Fibroblast of skin of left quadriceps (primary cell): ENCODE measurements around the gene A2ML1.
A peak's percentile ranks its signal among the peaks of the same experiment; 100 is the strongest.
"Not testable (repeated sequence)": the region's sequence is repeated elsewhere in the genome, so short reads cannot be mapped to it uniquely, and the experiment has no call there.

Experiments
- DNase-seq, 2 experiments: peaks; one replicate each; pipeline ENCODE4 v3.0.0-alpha.2; 2013; ENCODE audit warnings: low read depth in 2 of 2

A2ML1 gene

DNA sequence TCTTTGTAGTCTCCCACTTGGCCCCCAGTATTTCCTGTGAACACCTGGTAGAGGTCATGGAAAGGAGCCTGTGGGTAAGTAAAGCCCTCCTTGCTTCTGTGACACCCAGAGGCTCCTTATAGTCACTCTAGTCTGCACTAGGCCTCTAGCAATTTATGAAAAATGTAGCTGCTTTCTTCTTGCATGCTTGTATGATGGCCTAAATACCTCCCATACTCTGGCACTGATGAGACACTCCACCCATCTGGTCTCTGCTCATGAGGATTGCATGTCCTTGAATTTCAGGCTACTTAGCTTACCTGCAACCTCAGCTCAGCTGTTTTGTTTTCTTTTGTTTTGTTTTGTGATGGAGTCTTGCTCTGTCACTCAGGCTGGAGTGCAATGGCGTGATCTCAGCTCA lies 4.6 kb upstream of the A2ML1 start:
- DNase-seq, result no peak

DNA sequence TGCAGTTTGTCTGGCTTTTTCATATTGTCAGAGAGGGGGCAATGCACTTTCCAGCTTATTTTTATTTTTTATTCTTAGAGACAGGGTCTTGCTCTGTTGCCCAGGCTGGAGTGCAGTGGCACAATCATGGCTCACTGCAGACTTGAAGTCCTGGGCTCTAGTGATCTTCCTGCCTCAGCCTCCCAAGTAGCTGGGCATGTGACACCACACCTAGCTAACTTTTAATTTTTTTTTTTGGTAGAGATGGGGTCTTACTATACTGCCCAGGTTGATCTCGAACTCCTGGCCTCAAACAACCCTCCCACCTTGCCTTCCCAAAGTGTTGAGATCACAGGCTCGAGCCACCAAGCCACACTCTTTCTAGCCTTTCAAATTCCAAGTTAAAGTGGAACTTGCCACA lies 3.9 kb upstream of the A2ML1 start:
- DNase-seq, result no peak

DNA sequence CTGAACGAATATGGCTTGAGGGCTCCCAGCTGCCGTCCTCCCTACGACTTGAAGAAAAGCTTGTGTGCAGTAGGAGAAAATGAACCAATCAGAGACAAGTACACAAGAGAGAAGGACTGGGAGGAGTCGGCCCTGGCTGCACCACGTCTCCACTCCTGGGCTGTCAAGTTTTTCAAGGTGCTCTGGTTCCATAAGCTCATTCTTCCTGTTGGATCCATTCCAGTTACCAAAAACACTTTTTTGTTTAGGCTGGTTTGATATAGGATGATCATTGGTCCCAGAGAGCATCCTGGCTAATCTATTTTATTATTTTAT lies 2.8 kb upstream of the A2ML1 start:
- no peak for DNase-seq

DNA sequence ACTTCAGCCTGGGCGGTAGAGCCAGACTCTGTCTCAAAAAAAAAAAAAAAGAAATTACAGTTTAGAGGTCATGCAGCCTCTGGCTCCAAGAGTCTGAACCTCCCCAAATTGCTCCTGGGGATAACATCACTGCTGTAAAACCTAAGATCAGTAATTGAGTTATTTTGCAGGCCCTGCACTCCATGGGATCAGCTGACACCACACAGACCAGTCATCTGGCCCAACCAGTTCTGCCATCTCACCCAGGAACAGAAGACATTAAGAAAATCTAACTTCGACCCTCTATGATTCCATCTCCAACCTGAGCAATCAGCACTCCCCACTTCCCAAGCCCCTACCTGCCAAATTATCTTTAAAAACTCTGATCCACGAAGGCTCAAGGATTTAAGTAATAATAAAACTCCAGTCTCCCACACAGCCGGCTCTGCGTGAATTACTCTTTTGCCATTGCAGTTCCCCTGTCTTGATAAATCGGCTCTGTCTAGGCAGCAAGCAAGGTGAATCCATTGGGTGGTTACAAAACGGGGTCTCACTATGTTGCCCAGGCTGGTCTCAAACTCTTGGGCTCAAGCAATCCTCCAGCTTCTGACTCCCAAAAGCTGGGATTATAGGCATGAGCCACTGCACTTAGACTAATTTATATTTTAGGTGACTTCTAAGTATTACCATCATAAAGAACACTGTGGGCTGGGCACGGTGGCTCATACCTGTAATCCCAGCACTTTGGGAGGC lies 1.6 kb upstream of the A2ML1 start:
- DNase-seq, result not testable (repeated sequence)

DNA sequence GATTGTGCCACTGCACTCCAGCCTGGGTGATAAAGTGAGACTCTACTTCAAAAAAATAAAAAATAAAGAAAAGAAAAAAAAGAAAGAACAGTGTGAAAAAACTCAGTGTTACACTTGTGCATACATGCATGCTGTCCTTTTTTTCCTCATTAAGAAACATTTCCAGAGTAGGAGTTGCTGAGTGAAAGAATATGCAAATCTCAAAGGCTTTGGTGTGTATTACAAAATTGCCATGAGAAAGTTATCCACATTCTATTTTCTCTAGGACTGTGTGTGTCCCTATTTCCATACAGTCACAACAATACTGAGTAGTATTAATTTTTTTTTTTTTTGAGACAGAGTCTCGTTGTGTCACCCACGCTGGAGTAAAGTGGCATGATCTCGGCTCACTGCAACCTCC lies 830 bp upstream of the A2ML1 start:
- no peak for DNase-seq

DNA sequence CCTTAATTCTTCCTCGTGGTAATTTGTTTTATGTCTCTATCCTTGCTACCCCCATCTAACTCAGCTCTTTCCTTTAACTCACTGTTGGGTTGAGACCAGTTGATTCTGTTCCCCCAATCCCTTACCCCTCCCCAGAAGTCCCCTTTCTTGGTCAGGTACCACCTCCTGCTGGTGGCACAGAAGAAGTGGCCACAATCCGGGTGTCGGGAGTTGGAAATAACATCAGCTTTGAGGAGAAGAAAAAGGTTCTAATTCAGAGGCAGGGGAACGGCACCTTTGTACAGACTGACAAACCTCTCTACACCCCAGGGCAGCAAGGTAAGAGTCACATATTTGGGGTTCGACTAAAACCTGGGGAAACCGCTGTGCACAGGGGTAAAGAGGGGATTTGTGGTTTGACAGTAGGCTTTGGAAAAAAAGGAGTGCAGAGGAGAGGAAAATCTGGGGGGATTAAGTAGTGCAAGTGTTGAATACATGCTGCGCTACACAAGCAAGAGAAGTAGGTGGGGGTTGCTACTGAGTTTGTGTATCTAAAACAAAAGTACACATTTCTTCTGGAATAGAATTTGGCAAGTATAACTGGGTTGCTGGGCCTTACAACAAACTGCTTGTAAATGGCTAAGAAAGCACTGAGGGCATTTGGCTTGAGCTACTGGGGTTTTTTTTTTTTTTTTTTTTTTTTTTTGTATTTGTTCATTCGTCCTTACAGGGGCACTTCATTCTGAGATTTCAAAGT lies 1.3 kb downstream of the A2ML1 start:
- peak; percentile 1 to 2 for DNase-seq

DNA sequence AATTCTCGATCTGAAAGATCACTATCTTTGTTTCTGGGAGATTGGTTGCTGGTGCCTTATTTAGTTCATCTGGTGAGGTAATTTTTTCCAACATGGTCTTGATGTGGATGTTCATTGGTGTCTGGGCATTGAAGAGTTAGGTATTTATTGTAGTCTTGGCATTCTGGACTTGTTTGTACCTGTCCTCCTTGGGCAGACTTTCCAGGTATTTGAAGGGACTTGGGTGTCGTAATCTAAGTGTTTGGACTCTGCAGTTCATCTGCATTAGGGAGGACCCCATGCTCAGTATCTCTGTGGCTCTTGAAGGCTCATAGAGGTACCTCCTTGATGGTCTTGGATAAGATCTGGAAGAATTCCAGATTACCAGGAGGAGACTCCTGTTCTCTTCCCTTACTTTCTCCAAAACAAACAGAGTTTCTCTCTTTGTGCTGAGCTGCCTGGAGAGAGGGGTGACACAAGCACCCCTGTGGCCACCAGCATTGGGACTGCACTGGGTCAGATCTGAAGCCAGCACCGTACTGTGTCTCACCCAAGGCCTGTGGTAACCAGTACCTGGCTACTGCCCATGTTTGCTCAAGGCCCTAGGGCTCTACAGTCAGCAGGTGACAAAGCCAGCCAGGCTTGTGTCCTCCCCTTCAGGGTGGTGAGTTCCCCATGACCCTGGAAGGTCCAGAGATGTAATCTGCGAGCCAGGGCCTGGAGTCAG lies 5.3 kb downstream of the A2ML1 start:
- DNase-seq, result no peak

DNA sequence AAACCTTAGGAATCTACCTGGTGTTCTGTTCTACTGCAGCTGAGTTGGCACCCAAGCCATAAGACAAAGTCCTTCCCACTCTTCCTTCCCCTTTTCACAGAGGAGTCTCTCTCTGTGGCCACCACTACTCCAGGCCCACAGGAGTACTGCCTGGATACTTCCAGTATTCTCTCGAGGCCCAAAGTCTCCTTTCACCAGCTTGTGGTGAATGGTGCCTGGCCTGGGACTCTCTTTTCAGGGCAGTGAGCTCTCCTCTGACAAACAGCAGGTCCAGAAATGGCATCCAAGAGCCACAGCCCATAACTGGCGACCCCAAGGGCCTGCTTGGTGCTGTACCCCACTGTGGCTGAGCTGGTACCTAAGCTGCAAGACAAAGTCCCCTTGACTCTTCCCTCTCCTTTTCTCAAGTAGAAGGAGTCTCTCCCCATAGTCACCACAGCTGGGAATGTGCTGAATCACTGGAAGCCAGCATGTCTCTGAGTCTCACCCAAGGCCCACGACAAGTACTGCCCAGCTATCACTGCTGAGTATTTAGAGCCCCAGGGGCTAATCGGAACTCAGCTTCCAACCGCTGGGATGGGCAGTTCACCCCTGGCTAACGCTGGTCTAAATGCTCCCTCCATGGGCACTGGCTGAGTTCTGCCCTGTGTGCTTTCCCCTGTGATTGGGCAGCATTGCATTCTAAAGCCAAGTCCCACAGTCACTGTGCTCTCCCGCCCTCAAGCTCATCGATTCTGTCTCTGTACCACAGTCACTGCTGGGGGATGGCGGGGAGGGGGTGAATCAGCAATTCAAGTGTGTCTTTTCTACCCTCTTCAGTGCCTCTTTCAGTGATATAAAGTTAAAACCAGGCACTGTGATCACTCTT lies 6.1 kb downstream of the A2ML1 start:
- no peak for DNase-seq

DNA sequence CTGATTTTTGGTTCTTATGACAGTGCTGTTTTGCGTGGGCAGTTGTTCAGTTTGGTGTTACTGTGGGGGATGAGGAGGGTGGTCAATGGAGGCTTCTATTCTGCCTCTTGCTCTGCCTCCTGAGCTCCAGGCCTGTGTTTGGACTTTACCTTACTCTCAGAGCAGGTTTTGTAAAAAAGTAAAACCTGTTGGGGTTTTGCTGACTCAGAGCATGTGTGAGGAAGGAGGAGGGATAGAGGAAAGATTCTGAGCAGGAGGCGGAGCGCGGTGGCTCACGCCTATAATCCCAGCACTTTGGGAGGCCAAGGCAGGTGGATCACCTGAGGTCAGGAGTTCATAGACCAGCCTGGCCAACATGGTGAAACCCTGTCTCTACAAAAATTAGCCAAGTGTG lies 6.7 kb downstream of the A2ML1 start:
- no peak for DNase-seq

DNA sequence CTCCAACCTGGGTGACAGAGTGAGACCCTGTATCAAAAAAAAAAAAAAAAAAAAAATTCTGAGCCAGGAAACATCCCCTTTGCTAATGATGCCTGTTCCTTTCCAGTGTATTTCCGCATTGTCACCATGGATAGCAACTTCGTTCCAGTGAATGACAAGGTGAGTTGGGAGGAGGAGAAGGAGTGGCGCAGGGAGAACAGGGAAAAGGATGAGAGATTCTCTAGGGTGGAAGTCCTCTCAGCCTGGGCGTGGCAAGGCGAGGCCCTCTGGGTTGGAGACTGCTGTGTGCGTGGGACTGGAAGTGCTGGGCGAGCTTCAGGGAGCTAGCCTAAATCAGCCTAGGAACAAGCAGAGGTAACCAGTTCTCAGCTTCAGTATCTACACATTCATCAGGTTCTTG lies 7.2 kb downstream of the A2ML1 start:
- no peak for DNase-seq

DNA sequence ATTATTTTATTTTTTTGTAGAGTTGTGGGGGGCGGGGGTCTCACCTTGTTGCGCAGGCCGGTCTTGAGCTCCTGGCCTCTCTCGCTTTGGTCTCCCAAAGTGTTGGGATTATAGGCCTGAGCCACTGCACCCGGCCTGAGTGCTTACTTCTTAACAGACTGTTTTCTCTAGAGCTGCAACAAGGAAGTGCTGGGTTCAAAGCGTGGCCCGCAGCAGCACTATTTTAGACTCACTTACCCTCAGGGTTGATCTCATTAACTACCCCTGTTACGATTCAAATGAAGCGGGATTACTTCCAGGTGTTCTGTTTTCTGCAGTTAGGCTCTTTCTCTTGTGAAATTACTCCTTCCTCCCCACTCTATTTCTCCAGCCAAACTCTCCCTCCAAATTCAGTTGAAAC lies 8.7 kb downstream of the A2ML1 start:
- no peak for DNase-seq

DNA sequence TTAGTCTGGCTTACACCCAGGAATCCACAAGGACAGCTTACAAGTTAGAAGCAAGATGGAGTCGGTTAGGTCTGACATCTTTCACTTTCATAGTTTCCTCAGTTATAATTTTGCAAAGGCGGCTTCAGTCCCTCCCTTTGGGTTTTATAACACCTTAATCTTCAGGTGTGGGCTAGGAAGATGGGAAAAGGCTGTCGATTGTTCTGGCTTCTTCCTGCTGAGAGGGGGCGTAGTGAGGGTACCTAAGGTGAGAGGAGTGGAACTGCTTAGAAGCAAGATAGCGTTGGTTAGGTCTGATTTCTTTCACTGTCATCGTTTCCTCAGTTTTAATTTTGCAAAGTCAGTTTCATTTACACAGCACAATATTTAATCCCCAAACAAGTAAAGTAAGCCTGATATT lies 10.1 kb downstream of the A2ML1 start:
- DNase-seq, result no peak

DNA sequence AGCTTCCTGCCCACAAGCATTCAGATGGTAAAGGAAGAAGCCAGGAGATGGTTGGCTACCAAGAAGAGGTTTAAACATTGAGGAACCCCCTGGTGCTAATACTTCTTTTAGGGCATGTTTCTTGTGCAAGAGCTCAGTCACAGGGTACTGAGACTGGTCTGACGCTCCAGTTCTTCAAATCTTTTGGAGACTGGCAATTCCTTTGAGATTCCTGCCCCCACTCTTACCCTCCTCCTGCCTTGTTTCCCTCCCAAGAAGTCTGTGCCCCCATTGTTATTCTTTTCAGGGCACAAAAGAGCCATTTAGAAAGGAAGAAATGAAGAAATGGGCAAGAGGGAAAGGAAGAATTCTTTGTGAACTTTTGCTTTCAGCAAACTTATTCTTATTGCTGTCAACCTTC lies 11.8 kb downstream of the A2ML1 start:
- no peak for DNase-seq

DNA sequence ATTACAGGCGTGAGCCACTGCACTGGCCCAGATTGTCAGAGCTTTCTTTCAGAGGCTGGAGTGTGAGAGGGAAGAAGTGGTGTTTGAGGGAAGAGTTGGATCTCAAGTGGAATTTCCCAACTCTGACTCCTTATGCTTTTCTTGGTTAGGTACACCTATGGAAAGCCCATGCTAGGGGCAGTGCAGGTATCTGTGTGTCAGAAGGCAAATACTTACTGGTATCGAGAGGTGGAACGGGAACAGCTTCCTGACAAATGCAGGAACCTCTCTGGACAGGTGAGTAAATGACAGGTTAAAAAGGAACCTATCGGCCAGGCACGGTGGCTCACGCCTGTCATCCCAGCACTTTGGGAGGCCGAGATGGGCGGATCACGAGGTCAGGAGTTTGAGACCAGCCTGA lies 14.9 kb downstream of the A2ML1 start:
- DNase-seq, result no peak

DNA sequence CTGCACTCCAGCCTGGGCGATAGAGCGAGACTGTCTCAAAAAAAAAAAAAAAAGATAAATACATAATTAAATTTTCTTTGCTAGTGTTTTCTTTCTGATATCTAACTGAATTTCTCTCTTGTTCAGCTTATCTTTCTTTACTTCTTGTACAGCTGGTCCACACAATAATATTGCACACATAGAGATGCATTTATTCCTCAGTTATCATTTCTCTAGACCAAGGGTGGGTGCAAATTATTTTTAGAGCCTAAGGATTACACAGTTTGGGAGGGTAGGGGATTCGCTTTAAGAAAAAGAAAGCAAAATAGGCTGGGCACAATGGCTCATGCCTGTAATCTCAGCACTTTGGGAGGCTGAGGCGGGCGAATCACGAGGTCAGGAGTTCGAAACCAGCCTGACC lies 17.9 kb downstream of the A2ML1 start:
- DNase-seq, result no peak

DNA sequence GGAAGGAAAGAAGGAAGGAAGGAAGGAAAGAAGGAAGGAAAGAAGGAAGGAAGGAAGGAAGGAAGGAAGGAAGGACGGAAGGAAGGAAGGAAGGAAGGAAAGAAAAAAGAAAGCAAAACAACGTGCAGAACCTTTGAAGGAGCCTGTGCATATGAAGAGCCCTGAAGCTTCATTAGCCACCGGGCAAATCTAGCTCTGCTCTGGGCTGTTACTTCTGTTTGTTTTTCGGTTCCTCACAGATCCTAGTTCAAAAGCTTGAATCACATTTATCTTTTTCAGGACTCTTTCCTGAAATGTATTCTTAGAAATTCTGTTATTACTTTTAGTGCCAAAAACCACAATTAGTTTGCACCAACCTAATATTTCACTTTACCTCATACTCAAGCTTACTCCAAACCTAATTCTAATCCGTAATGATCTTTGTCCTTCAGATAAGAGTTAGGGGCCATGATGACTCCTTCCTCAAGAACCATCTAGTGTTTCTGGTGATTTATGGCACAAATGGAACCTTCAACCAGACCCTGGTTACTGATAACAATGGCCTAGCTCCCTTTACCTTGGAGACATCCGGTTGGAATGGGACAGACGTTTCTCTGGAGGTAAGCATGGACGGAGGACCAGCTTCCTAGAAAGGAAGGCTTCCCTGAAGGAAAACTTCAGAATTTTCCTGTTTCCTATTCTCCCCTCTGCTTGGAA lies 18.7 kb downstream of the A2ML1 start:
- no peak for DNase-seq

DNA sequence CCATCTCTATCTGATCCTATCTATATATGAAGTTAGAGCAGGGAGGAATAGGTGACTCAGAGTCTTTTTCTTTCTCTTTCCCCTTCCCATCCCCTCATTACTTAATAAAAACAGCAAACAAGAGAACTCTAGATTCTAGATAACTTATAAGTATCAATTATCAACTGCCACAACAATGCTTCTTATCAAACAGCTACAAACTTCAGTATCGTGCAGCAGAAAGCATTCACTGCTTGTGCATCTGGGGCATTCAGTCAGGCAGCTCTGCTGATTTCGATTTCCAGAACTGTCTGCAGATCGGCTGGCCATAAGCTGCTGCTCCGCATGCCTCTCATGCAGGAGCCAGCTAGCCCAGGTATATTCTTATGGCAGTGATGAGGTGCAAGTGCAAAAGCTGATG lies 19.4 kb downstream of the A2ML1 start:
- no peak for DNase-seq

DNA sequence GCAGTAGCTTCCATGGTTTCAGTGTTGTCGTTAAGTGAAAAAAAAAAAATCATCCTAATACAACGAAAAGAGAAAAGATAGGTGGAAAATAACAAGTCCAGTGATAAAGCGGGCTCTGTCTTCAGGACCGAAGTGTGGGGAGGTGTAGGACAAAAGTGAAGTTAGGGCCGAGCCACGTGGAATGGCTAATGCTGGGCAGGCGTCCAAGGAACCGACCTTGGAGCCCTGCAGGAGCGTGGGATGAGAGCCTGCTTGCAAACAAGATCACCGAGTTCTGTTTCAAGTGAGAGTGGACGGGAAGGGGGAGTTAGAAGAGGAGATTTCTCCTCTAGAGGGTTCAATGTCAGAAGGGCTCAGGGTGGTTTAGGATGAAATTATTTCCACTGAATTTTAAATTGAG lies 22.2 kb downstream of the A2ML1 start:
- DNase-seq, result no peak

DNA sequence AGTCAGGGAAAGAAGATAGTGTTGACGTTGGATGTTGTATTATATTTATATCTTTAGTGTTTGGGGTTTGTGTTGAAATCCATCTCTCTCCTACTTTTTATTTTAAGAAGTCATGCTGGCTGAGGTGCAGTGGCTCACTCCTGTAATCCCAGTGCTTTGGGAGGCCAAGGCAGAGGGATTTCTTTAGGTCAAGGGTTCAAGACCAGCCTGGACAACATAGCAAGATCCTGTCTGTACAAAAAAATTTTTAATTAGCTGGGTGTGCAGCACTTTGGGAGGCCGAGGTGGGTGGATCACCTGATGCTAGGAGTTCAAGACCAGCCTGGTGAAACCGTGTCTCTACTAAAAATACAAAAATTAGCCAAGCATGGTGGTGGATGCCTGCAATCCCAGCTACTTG lies 23.9 kb downstream of the A2ML1 start:
- DNase-seq, result no peak

DNA sequence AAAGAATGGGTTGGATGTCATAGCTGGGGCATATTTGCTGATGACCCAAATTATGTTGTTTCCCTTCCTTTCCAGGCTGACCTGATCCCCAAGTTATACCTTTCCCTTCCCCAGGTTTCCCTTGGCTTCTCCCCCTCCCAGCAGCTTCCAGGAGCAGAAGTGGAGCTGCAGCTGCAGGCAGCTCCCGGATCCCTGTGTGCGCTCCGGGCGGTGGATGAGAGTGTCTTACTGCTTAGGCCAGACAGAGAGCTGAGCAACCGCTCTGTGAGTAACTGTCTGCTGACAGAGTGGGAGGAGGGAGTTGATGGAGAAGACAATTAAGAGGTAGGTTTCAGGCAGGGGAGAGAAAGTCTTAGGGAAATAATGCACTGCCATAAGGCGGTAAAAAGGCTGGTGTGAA lies 25.0 kb downstream of the A2ML1 start:
- DNase-seq, result no peak

DNA sequence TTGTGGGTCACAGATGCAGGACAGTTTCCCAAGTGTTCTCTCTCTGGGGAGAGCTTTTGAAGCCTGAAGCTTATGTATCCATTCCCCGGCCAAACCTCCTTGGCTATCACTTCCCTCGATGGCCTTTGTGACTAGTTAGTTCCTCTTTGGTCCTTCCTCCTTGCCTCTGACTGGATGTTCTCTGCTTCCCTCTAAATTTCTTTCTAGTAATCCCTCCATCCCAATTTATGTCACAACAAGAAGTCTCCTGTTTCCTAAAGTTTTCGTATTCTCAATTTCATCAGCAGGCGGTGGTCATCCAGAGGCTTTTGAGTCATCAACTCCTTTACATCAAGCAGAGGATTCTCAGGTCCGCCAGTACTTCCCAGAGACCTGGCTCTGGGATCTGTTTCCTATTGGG lies 27.5 kb downstream of the A2ML1 start:
- DNase-seq, result no peak

DNA sequence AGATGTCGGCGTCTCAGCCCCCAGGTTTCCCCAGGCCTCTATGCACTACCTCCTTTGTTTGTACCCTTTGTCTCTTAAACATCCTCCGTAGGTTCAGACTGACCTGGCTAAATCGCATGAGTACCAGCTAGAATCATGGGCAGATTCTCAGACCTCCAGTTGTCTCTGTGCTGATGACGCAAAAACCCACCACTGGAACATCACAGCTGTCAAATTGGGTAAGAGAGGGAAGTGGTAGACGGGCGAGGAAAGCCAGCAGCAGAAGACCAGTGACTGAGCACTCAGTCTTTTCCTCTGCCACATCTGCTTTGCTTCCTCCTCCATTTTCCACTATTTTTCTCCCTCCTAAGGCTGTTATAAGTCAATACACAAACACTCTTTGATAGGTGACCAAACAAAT lies 29.7 kb downstream of the A2ML1 start:
- DNase-seq, result no peak
